Fibroblast of pulmonary artery (primary cell): ENCODE data around the gene TEX22.

ENCODE experiments used
- DNase-seq: peaks from one replicate; pipeline ENCODE4 v3.0.0-alpha.2; 2010; ENCODE audit warnings: low read depth
- H3K4me3 ChIP-seq: replicated peaks from 2 replicates; pipeline ENCODE4 v1.5.1; 2011; ENCODE audit warnings: low read depth, mild to moderate bottlenecking, control low read depth, low read length, moderate library complexity
- TF ChIP-seq, protein P1 (sequence below): IDR thresholded peaks from 2 replicates; pipeline ENCODE4 v1.5.1; 2011; ENCODE audit warnings: mild to moderate bottlenecking, control low read depth, low read length, inconsistent platforms; ENCODE audit errors: missing control alignments

The TEX22 gene

GRCh38 chr14:105422695-105423487 lies 24.6 kb downstream of the TEX22 start:
- H3K4me3 ChIP-seq = no peak overlapping the region
- TF ChIP-seq, protein P1, sequence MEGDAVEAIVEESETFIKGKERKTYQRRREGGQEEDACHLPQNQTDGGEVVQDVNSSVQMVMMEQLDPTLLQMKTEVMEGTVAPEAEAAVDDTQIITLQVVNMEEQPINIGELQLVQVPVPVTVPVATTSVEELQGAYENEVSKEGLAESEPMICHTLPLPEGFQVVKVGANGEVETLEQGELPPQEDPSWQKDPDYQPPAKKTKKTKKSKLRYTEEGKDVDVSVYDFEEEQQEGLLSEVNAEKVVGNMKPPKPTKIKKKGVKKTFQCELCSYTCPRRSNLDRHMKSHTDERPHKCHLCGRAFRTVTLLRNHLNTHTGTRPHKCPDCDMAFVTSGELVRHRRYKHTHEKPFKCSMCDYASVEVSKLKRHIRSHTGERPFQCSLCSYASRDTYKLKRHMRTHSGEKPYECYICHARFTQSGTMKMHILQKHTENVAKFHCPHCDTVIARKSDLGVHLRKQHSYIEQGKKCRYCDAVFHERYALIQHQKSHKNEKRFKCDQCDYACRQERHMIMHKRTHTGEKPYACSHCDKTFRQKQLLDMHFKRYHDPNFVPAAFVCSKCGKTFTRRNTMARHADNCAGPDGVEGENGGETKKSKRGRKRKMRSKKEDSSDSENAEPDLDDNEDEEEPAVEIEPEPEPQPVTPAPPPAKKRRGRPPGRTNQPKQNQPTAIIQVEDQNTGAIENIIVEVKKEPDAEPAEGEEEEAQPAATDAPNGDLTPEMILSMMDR = no peak
- DNase-seq = no peak

GRCh38 chr14:105423488-105424195 lies 25.3 kb downstream of the TEX22 start:
- DNase-seq = no peak
- TF ChIP-seq, protein P1 = no peak
- H3K4me3 ChIP-seq = no peak overlapping the region

GRCh38 chr14:105424861-105425260 lies 26.5 kb downstream of the TEX22 start:
- TF ChIP-seq, protein P1 = no peak
- no peak overlapping the region for H3K4me3 ChIP-seq
- no peak for DNase-seq

GRCh38 chr14:105425823-105426247 lies 27.5 kb downstream of the TEX22 start:
- TF ChIP-seq, protein P1 = no peak
- no peak overlapping the region for H3K4me3 ChIP-seq
- DNase-seq = no peak

GRCh38 chr14:105426416-105427130 lies 28.2 kb downstream of the TEX22 start:
- no peak for DNase-seq
- TF ChIP-seq, protein P1 = no peak
- no peak overlapping the region for H3K4me3 ChIP-seq

DNA sequence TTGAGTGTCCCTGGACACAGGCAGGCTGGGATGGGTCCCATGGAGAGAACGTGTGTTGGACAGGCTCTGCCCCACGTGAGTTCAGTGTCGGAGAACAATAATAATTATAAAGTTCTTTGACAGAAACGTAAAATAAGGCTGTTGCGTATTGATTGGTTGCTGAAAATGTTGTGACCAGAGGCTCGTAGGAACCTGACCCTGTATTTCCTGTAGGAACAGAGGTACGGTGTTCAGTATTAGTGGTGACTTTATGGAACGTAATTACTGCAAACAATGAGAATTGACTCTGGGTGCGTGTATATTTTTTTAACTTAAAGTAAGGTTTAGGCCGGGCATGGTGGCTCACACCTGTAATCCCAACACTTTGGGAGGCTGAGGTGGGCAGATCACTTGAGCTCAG lies 29.1 kb downstream of the TEX22 start:
- no peak for DNase-seq
- TF ChIP-seq, protein P1 = no peak
- no peak overlapping the region for H3K4me3 ChIP-seq
